Amniotic epithelial cell (primary cell): ENCODE data around the gene SERGEF.

Experiments used
- DNase-seq: peaks from one replicate; pipeline ENCODE4 v3.0.0-alpha.2; 2010; ENCODE audit warnings: low read depth

The SERGEF gene

GRCh38 chr11:17951685-17952388, 61.0 kb downstream of the SERGEF start:
- DNase-seq, result no peak

DNA sequence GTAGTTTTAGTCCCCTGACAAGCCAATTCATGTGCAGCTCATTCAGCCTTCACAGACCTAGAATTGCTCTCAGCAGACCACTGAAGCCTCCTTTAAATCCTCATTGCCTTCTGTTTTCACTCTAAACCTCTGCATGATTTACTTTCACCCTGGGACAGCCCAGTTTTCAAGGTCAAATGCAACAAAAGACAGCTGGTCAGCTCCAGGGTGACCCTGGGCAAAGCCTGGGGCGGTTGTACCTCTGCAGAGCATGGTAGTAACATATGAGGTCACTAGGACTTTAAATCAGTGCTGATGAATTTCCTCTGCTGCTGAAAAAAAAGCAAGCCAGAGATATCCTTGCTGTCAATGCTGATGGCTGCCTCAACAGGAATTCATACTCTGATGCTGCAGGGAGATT, 62.2 kb downstream of the SERGEF start:
- DNase-seq, result no peak

- no peak for DNase-seq
These were observed 64.6 kb downstream of the SERGEF start for GRCh38 chr11:17948296-17948695.

DNA sequence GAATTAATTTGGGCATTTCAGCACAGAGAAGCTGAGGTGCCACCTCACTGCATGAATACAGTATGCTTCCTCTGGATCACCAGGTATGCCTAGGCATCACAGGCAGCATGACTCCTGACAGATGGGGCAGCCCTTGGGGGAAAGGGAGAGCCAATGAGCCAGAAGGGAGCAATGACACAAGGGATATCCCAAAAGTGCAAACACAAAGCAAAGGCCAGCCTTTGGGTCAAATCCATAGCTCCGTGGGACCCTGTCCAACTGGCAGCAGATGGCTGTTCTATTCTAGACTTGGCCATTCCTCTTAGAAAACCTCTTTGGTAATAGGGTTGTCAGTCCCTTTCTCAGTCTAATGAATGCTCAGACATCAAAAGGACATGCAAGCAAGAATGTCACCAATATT, 73.3 kb downstream of the SERGEF start:
- no peak for DNase-seq

- DNase-seq, result no peak
These were observed 76.1 kb downstream of the SERGEF start for GRCh38 chr11:17936790-17937189.

- no peak for DNase-seq
These were observed 78.7 kb downstream of the SERGEF start for GRCh38 chr11:17934194-17934593.

- no peak for DNase-seq
These were observed 79.1 kb downstream of the SERGEF start for GRCh38 chr11:17933708-17934107.

DNA sequence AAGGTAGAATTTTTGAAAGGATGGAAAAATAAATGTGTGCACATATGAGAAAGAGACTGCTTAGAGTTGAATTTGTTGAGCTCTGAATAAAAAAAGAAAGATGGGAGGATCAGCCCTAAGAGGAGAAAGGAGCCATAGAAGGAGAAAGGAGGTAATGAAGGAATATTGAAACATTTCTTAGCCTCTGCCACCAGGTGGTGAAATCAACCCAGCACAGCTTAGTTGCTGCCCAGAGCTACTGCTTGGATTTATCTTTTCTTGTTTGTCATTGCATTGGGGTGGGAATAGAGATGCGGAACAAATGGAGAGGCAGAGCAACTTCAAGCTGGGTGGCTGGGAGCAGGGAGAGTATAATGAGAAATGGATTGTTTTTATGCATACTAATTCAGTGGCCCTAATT, 80.4 kb downstream of the SERGEF start:
- no peak for DNase-seq

DNA sequence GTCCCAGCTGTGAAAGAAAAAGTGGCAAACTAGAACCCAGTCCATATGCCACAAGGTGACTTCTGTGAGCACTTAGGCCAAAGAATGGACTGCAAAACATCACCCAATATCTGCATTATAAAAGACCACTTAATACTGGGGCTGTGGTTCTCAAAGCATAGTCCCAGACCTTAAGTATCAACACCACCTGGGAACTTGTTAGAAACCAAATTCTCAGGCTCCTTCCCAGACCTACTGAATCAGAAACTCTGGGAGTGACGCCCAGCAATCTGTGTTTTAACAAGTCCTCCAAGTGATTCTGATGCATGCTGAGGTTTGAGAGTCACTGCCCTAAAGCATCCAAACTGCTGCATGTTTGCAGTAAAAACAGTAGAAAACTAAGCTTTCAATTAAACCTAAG, 81.3 kb downstream of the SERGEF start:
- no peak for DNase-seq

GRCh38 chr11:17930544-17931125, 82.2 kb downstream of the SERGEF start:
- DNase-seq, result no peak

DNA sequence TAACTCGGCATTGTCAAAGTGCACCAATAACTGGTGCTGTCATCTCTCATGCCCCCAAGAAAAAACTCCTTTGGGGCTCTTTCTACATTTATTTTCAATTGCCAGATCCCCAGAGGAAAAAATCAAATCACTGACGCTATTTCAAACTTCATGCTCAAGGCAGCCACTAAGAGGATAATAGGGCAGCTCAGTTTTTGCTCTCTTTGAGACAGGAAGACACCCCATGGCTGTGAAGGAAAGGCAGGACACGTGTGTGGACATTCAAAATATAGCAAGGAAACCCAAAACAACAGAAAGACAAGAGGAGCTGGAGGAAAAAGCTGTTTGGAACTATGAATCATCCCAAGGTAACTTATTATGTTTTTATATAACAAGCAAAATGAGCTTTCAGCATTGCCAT, 83.7 kb downstream of the SERGEF start:
- no peak for DNase-seq

DNA sequence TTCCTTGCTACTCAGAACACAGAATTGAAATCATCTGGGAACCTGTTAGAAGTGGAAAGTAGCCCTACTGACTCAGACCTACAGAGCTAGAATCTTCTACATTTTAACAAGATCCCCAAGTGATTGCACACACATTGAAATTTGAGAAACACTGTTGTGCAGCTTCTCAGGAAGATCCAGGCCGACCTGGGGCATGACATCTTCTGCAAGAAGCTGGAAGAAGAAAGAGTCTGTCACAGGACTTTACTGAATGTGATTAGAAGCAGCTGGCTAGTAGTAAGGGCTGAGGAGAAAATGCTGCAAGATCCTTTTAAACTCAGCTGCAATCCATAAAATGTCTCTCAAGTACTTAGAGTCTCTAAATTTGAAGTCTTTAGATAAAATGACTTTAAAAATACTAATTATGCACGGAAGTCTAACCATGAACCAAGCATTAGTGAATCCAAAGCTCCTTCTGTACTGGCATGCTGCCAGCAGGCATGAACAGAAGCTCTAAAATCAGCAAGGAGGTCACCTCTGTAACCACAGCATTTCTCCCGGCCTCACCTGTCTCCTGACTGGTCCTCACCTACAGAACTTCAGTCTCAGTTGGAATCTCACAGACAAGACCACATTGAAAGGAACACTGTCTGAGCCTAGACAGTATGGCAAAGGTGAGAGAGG, 85.0 kb downstream of the SERGEF start:
- peak; percentile 25 for DNase-seq

DNA sequence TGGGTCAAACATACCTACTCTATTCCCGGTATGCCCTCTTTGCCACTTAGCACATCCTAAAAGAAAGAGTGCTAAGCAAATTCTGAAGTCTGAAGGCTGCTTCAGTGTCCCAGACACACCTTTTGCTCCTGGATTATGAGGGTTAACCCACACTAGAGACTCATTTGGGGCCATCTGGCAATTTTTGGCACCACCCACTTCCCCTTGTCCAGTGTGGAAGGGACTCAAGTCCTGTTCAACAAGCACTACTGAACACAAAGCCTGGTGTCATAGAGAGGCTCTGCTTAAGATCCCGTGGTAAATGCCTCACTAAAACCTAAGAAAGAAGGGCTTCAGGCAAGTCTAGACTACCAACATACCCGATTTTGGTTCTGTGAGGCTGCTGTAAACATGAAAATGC, 85.8 kb downstream of the SERGEF start:
- DNase-seq, result no peak

- DNase-seq, result no peak
These were observed 88.1 kb downstream of the SERGEF start for GRCh38 chr11:17924713-17925112.

- DNase-seq, result peak; percentile 40
These were observed 89.6 kb downstream of the SERGEF start for GRCh38 chr11:17923217-17923616.

GRCh38 chr11:17922416-17922788, 90.4 kb downstream of the SERGEF start:
- no peak for DNase-seq

GRCh38 chr11:17921659-17922415, 91.0 kb downstream of the SERGEF start:
- DNase-seq, result peak; percentile 77

DNA sequence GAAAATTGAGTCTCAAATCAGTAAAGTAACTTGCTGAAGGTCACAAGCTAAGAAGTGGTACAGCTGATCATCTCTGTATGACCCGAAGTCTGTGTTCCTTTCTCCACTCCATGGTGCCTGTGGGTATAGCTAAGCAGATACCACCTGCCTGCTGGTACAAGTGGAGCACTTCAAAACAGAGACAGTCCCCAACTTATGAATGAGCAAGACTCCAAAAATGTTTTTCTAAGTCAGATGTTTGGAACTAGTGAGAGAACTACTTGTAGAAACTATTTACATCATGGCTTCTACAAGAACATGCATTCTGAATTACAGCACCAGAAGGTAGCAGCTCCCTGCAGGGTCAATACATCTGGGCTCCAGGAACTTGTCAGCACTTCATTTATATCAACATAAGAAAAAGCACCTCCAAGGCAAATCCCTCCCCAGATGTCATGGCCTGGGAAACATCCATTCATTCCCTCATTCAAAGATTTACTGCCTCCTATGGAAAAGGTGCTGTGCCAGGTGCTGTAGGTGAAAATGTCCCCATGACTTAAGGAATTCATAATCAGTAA, 94.7 kb downstream of the SERGEF start:
- no peak for DNase-seq

- DNase-seq, result no peak
These were observed 95.3 kb downstream of the SERGEF start for GRCh38 chr11:17917556-17917955.

DNA sequence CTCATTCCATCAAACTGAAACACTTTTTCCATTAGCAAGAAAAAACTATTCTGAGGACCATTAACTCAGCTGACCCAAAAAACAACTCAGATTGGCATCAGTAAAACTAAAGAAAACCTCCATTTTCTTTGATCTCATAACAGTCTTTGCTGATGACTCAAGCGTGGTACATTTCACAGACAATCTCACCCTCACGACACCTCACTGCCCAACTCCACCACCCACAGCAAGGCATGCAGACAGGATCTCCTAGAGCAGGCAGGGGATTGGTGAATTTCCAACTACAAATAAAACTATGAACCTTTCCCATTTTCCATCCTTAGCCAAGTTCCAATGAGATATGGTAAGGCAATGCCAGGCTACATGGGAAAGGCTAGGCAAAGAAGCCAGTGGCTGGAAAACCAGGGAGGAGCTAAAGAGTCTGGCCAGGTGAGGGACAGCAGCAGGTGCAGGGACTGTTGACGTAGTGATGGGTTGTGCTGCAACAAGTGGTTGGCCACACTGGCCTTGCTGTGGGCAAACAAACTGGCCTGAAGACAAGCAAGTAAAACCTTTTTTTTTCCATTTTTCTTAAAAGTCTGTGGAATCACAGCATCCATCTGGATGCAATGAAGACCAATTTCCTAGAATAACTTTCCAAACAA, 97.2 kb downstream of the SERGEF start:
- DNase-seq, result peak; percentile 11

DNA sequence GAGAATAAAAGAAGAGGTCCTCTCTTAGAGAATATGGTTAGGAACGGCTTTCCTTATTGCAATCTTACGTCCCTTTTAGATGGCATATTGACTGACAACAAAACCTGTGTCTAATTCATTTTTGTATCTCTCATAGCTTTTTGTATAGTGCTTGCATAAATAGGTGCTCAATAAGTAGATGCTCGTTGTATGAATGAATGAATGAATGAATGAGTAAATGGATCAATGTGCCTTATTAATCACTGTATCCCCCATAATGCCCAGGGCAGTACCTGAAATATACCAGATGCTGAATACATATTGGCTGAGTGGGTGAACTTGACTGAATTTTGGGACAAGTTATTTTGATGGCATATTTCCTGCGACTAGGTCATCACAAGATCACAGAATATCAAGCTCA, 97.9 kb downstream of the SERGEF start:
- DNase-seq, result no peak

DNA sequence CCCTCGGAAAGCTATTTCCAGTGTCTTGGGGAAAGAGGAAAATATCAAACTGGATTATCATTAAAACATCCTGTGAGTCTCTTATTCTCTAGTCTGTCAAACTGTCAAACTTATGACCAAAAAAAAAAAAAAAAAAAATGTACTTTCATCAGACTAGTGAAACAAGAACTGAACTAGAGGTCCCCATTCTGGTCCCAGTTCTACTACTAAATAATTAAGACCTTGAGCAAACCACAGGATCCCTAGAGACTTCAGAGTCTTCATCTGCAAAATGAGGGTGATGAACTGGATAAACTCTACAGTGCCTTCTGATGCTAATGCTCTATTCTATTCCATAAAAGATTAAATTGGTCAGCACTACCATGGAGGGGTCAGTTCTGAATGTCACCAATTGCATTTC, 105.8 kb downstream of the SERGEF start:
- no peak for DNase-seq
